NCI-H2081 treated with DMSO at 0.1 percent for 48 hours (cell line): ENCODE data around the gene CISD1.

Experiments
- DNase-seq: peaks from one replicate; lab custom pipeline; 2025; lab: John Stamatoyannopoulos, UW

The CISD1 gene

GRCh38 chr10:58266003-58266825, 2.7 kb upstream of the CISD1 start:
- no peak for DNase-seq

GRCh38 chr10:58266826-58267712, 1.9 kb upstream of the CISD1 start:
- no peak for DNase-seq

- DNase-seq = no peak
Measured at GRCh38 chr10:58267713-58268453, 1.1 kb upstream of the CISD1 start, which contains the start of gene IPMK. Gene IPMK, minus strand, starts transcription at chr10:58267894. Its CDS starts 283 bp downstream, at chr10:58267611.

GRCh38 chr10:58268454-58268945, 462 bp upstream of the CISD1 start:
- no peak for DNase-seq

GRCh38 chr10:58269782-58270290, 874 bp downstream of the CISD1 start:
- DNase-seq = no peak

GRCh38 chr10:58275261-58275660, 6.3 kb downstream of the CISD1 start:
- DNase-seq = no peak

GRCh38 chr10:58275908-58276307, 6.9 kb downstream of the CISD1 start:
- DNase-seq = no peak

- DNase-seq = no peak
Measured at GRCh38 chr10:58278274-58278961, 9.5 kb downstream of the CISD1 start.

GRCh38 chr10:58278962-58279307, 10.0 kb downstream of the CISD1 start:
- no peak for DNase-seq

- no peak for DNase-seq
Measured at GRCh38 chr10:58280477-58280876, 11.5 kb downstream of the CISD1 start.

- no peak for DNase-seq
Measured at GRCh38 chr10:58281092-58281752, 12.3 kb downstream of the CISD1 start.

- no peak for DNase-seq
Measured at GRCh38 chr10:58282615-58283014, 13.7 kb downstream of the CISD1 start.

- peak; percentile 7 for DNase-seq
Measured at GRCh38 chr10:58291538-58292174, 22.7 kb downstream of the CISD1 start.

- no peak for DNase-seq
Measured at GRCh38 chr10:58293989-58294388, 25.0 kb downstream of the CISD1 start.

- DNase-seq = no peak
Measured at GRCh38 chr10:58299580-58299979, 30.6 kb downstream of the CISD1 start.

- no peak for DNase-seq
Measured at GRCh38 chr10:58300676-58301075, 31.7 kb downstream of the CISD1 start.

- no peak for DNase-seq
Measured at GRCh38 chr10:58302254-58302653, 33.3 kb downstream of the CISD1 start.

GRCh38 chr10:58304099-58304633, 35.2 kb downstream of the CISD1 start:
- DNase-seq = no peak

GRCh38 chr10:58305821-58306220, 36.9 kb downstream of the CISD1 start:
- peak; percentile 6 for DNase-seq

- DNase-seq = no peak
Measured at GRCh38 chr10:58307676-58308075, 38.7 kb downstream of the CISD1 start.
